ENCODE results near the gene JMJD1C.

The JMJD1C gene

DNA sequence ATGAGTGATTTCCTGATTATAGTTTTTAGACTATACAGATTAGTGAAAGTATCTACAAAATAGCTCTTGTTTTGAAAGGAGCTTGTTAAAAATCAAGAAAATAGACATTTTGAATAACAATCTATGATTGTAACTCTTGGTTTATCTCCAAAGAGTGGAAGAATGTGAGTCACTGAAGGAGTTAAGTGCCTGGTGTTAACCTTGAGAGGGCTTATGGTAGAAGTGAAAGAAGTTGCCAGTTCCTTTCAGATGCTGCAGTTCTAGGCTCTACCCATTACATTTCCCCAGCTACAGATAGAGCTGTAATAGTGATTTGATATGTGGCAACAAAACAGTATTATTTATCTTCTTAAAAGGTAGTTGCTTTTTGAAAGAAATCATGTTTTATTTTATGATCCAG is 320.0 kb downstream of the JMJD1C start:
- peak overlapping the region; percentile 70 for H3K27ac Mint-ChIP-seq
- peaks cover 8% of the 10 kb centered on the region for H3K36me3 Mint-ChIP-seq
- no peaks in the 10 kb centered on the region for H3K9me3 Mint-ChIP-seq
- peaks cover 68% of the 10 kb centered on the region for H3K4me1 Mint-ChIP-seq
- H3K4me3 Mint-ChIP-seq: no peak overlapping the region
- H3K27me3 Mint-ChIP-seq: no peaks in the 10 kb centered on the region

DNA sequence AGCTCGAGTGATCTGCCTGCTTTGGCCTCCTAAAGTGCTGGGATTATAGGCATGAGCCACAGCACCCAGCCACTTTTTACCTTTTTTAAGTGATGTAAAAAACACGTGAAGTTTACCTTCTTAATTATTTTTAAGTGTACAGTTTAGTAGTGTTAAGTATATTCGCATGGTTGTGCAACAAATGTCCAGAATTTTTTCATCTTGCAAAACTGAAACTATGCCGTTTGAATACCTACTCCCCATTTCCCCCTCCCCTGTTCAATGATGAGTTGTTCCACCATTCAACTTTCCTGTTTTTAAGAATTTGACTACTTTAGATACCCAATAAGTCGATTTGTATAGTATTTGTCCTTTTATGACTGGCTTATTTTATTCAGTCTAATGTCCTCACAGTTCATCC is 321.8 kb downstream of the JMJD1C start:
- Mint-ChIP-seq H3K4me1 (peaks cover 74% of the 10 kb centered on the region), H3K27me3 (no peaks in the 10 kb centered on the region)

GRCh38 chr10:63142136-63142535 is 323.6 kb downstream of the JMJD1C start:
- H3K4me1 Mint-ChIP-seq: peaks cover 73% of the 10 kb centered on the region
- H3K4me3 Mint-ChIP-seq: no peak overlapping the region
- no peaks in the 10 kb centered on the region for H3K9me3 Mint-ChIP-seq
- H3K36me3 Mint-ChIP-seq: peaks cover 7% of the 10 kb centered on the region
- no peaks in the 10 kb centered on the region for H3K27me3 Mint-ChIP-seq
- H3K27ac Mint-ChIP-seq: no peak overlapping the region

More for the DNA sequence above, 321.8 kb downstream of the JMJD1C start:
- H3K4me3 Mint-ChIP-seq: no peak overlapping the region
- no peaks in the 10 kb centered on the region for H3K9me3 Mint-ChIP-seq
- peaks cover 9% of the 10 kb centered on the region for H3K36me3 Mint-ChIP-seq
- H3K27ac Mint-ChIP-seq: no peak overlapping the region

DNA sequence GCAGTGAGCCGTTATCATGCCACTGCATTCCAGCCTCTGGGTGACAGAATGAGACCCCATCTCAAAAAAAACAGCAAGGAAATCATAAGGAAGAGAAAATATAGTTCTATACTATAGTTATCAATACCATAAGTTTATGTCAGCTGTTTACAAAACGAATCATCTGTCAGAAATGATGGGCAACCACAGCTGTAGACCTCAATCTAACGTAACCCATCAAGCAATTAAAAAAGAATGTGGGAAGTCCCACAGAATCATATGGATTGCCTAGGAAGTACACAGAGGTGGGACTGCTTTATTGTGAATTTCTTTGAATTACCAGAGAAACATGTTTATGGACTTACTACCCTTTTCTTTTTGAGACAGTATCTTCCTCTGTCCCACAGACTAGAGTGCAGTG is 325.7 kb downstream of the JMJD1C start:
- peaks cover 74% of the 10 kb centered on the region for H3K4me1 Mint-ChIP-seq
- H3K4me3 Mint-ChIP-seq: no peak overlapping the region
- H3K27ac Mint-ChIP-seq: no peak overlapping the region

GRCh38 chr10:63137306-63137705 is 328.5 kb downstream of the JMJD1C start:
- Mint-ChIP-seq H3K4me3 (peak overlapping the region; percentile 30), H3K4me1 (peaks cover 65% of the 10 kb centered on the region), H3K27ac (no peak overlapping the region)

More for the DNA sequence above, 325.7 kb downstream of the JMJD1C start:
- no peaks in the 10 kb centered on the region for H3K9me3 Mint-ChIP-seq
- no peaks in the 10 kb centered on the region for H3K27me3 Mint-ChIP-seq
- H3K36me3 Mint-ChIP-seq: peaks cover 3% of the 10 kb centered on the region

DNA sequence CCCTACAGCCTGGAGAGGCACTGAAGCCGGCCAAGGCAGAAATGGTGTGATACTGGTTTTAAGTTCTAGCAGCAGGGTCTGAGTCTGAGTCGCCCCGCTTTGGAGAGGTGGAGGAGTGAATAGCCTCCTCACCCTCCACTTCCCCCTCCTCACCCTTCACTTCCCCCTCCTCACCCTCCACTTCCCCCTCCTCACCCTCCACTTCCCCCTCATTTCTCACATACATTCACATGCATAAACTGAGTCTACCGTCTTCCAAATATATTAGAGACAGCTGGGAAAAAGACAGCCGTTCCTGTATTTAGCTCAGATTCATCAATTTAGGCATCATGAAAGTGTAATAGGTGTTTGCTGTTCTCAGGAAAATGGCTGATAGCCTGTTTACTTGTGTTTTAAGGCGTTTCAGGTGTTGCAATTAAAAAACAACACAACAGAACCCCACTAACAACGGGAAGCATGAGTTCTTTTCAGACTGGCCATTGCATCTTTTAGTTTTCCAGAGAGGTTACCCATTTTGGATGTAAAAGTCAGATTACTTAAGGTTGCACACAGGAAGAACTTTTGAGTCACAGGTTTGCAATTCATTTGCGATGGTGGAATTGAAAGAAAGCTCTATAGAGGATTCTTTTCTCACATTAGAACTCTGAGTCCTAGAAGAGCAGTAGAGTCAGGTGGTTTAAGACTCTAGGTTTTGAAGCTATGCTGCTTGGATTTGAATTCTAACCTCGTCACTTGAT is 331.8 kb downstream of the JMJD1C start:
- H3K36me3 Mint-ChIP-seq: no peaks in the 10 kb centered on the region
- peak overlapping the region; percentile 92 for H3K4me3 Mint-ChIP-seq
- H3K4me1 Mint-ChIP-seq: peaks cover 37% of the 10 kb centered on the region
- peaks cover 5% of the 10 kb centered on the region for H3K9me3 Mint-ChIP-seq
- peak overlapping the region; percentile 84 for H3K27ac Mint-ChIP-seq
- no peaks in the 10 kb centered on the region for H3K27me3 Mint-ChIP-seq

More at GRCh38 chr10:63137306-63137705, 328.5 kb downstream of the JMJD1C start:
- Mint-ChIP-seq H3K27me3 (no peaks in the 10 kb centered on the region), H3K36me3 (peaks cover 3% of the 10 kb centered on the region), H3K9me3 (no peaks in the 10 kb centered on the region)

DNA sequence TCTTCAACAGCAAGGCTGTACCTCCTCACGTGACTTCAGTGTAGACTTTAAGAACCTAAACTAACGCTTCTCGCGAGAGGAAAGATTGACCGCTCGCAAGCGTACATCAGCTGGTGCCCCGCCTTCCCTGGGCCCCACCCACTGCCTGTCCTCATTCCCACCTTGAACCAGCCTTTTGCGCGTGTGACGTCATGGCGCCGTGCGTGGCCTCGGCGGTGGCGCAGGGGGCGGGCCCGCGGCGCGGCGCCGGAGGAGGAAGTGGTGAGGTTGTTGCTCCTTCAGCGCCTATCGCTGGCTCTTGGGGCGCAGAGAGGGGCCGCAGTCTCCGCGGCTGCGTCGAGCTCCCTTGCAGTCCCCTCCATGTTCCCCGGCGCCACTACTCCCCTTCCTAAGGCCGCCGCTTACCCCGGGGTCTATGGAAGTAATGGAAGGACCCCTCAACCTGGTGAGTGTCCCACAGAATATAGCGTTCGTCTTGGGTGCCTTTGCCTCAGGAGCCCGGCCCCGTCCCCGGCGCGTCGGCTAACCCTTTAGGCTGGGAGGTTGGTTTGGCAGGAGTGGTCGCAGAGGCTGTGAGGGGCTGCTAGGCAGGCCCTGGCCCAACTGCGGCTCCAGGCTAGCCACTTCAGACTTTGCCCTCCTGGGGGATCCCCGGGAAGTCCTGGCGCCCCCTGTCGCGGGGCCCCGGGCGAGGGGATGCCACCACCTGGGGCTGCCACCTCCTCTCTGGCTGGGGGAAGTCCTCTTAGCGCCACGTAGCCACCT is 332.5 kb downstream of the JMJD1C start, which contains the start of gene NRBF2:
Gene NRBF2, plus strand, starts transcription at position 273 of the 765 bp plus-strand sequence. Its CDS starts 143 bp downstream, at position 416.
- Mint-ChIP-seq H3K4me1 (peaks cover 32% of the 10 kb centered on the region), H3K27ac (peak within 1 kb of the TSS; percentile 88), H3K27me3 (no peaks in the 10 kb centered on the region), H3K4me3 (peak within 1 kb of the TSS; percentile 92), H3K36me3 (no peaks in the 10 kb centered on the region), H3K9me3 (peaks cover 5% of the 10 kb centered on the region)

GRCh38 chr10:63132651-63133055 is 333.1 kb downstream of the JMJD1C start:
- Mint-ChIP-seq H3K9me3 (peaks cover 5% of the 10 kb centered on the region), H3K27me3 (no peaks in the 10 kb centered on the region), H3K36me3 (no peaks in the 10 kb centered on the region), H3K4me1 (peaks cover 29% of the 10 kb centered on the region), H3K27ac (peak overlapping the region; percentile 88), H3K4me3 (peak overlapping the region; percentile 92)

DNA sequence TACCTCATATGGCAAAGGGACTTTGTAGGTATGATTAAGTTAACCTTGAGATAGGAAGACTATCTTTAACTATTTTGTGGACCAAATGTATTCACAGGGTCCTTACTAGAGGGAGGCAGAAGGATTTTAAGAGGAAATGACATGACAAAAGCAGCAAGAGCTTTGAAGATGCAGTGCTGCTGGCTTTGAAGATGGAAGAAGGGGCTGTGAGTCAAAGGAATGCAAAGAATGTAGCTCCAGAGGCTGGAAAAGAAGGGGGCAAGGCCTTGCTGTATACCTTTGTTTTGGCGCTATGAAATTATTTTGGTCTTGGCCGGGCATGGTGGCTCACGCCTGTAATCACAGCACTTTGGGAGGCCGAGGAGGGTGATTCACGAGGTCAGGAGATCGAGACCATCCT is 335.9 kb downstream of the JMJD1C start:
- Mint-ChIP-seq H3K27me3 (no peaks in the 10 kb centered on the region), H3K27ac (no peak overlapping the region), H3K4me3 (no peak overlapping the region), H3K4me1 (peaks cover 11% of the 10 kb centered on the region), H3K9me3 (peaks cover 5% of the 10 kb centered on the region), H3K36me3 (no peaks in the 10 kb centered on the region)

DNA sequence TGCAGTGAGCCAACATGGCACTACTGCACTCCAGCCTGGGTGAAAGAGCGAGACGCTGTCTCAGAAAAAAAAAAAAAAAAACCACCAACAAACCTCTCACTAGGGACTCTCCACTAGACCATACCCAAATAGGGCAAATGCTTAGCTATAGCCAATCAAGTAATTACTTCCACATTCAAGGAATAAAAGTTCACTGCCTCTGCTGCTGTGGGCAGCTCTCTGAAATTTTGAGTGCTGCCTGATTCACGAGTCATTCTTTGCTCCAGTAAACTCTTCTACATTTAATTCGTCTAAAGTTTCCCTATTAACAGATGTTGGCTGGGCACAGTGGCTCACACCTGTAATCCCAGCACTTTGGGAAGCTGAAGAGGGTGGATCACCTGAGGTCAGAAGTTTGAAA is 337.3 kb downstream of the JMJD1C start:
- Mint-ChIP-seq H3K36me3 (no peaks in the 10 kb centered on the region), H3K27ac (no peak overlapping the region), H3K9me3 (peaks cover 5% of the 10 kb centered on the region), H3K4me3 (no peak overlapping the region), H3K27me3 (no peaks in the 10 kb centered on the region), H3K4me1 (peaks cover 5% of the 10 kb centered on the region)

- Mint-ChIP-seq H3K4me3 (no peak overlapping the region), H3K4me1 (no peaks in the 10 kb centered on the region), H3K36me3 (no peaks in the 10 kb centered on the region), H3K27me3 (no peaks in the 10 kb centered on the region), H3K27ac (no peak overlapping the region), H3K9me3 (no peaks in the 10 kb centered on the region)
These were observed 340.3 kb downstream of the JMJD1C start for GRCh38 chr10:63125459-63125858.

- Mint-ChIP-seq H3K4me3 (no peak overlapping the region), H3K4me1 (no peaks in the 10 kb centered on the region), H3K27me3 (no peaks in the 10 kb centered on the region), H3K27ac (no peak overlapping the region), H3K9me3 (no peaks in the 10 kb centered on the region), H3K36me3 (no peaks in the 10 kb centered on the region)
These were observed 341.9 kb downstream of the JMJD1C start for GRCh38 chr10:63123727-63124362.

GRCh38 chr10:63120554-63120953 is 345.2 kb downstream of the JMJD1C start:
- Mint-ChIP-seq H3K27me3 (peaks cover 2% of the 10 kb centered on the region), H3K36me3 (no peaks in the 10 kb centered on the region), H3K27ac (no peak overlapping the region), H3K4me1 (no peaks in the 10 kb centered on the region), H3K9me3 (no peaks in the 10 kb centered on the region), H3K4me3 (no peak overlapping the region)

DNA sequence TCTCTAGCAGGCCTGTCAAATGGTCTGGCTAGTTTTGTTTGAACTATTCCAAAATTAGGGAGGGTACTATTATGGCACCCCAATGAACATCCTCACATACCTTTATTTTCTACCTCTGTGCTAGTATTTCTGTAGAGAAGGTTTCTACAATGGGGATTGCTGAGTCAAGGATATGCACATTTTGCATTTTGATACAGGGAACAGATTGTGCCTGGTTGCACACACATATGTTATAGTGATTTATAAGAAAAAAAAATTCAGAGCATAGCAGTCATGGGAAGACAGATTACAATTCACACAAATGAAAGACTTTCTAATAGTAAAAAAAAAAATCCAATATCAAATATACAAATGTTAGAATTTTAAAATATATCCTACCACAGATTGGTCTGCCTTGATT is 346.7 kb downstream of the JMJD1C start:
- Mint-ChIP-seq H3K36me3 (no peaks in the 10 kb centered on the region), H3K4me3 (no peak overlapping the region), H3K27me3 (peaks cover 2% of the 10 kb centered on the region), H3K4me1 (no peaks in the 10 kb centered on the region), H3K27ac (no peak overlapping the region), H3K9me3 (no peaks in the 10 kb centered on the region)

Measured in activated naive CD4-positive, alpha-beta T cell treated with anti-CD3 and anti-CD28 coated beads, Interleukin-2, amount 50 U/mL, for 24 hours (primary cell).